ENCODE measurements around the gene RER1. TPM values are rescaled to one million over a fixed set of nuclear protein-coding genes. Genes with fewer than 3 reads are reported as not detected.

Gene RER1
- total RNA-seq, 1 experiment from 2014 or later = 79.8 TPM

DNA sequence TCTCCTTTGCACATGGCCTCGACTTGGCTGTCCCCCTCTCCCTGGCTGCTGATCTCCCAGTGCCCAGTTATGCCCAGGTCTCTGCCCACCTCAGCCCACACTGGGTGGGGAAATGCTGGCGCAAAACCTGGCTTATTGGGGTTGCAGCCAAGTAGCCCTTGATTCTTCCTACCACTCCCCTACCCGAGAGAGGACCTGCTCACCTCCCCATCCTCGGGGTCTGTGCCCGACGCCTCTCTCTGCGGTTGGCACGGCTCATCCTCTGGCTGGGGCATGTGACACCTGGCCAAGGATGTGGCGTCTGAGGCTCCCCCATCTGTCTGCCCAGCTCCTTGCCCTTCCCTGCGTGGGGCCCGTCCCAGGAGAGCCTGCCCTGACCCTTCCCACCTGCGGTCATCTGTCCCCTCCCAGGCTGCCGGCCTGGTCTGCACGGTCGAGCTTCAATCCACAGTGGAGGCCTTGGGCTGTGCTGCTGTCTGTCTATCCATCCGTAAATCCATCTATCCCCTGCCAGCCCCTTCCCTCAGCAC is 27.2 kb downstream of the RER1 start:
- Mint-ChIP-seq H3K4me3 (no peak overlapping the region), H3K36me3 (no peaks in the 10 kb centered on the region), H3K27ac (no peak overlapping the region), H3K4me1 (peaks cover 15% of the 10 kb centered on the region), H3K9me3 (peaks cover 15% of the 10 kb centered on the region), H3K27me3 (ENCODE audit: low read depth) (peaks cover 23% of the 10 kb centered on the region)
- ChIA-PET POLR2A (no interaction called here), CTCF (interaction anchor here (2.1 kb wide), 1 partner anchor 224 kb away, joined by 6 read pairs; the partner anchor contains the start of gene FAAP20)
- TF ChIP-seq ETV6 (CRISPR knock-in tag; IDR thresholded peaks at IDR 0.05) (no peak), ZNF232 (CRISPR knock-in tag; IDR thresholded peaks at IDR 0.05) (no peak), HMGA2 (CRISPR knock-in tag; IDR thresholded peaks at IDR 0.05) (no peak), ZNF423 (CRISPR knock-in tag; IDR thresholded peaks at IDR 0.05) (no peak), NFATC4 (CRISPR knock-in tag; IDR thresholded peaks at IDR 0.05) (no peak), NFYB (CRISPR knock-in tag; conservative IDR thresholded peaks at IDR 0.05; ENCODE audit: low read depth) (no peak), MYBL2 (CRISPR knock-in tag; IDR thresholded peaks at IDR 0.05) (no peak)
- TF ChIP-seq, protein P1, sequence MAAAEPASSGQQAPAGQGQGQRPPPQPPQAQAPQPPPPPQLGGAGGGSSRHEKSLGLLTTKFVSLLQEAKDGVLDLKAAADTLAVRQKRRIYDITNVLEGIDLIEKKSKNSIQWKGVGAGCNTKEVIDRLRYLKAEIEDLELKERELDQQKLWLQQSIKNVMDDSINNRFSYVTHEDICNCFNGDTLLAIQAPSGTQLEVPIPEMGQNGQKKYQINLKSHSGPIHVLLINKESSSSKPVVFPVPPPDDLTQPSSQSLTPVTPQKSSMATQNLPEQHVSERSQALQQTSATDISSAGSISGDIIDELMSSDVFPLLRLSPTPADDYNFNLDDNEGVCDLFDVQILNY (CRISPR knock-in tag; IDR thresholded peaks at IDR 0.05) = no peak
- TF ChIP-seq, protein P2, sequence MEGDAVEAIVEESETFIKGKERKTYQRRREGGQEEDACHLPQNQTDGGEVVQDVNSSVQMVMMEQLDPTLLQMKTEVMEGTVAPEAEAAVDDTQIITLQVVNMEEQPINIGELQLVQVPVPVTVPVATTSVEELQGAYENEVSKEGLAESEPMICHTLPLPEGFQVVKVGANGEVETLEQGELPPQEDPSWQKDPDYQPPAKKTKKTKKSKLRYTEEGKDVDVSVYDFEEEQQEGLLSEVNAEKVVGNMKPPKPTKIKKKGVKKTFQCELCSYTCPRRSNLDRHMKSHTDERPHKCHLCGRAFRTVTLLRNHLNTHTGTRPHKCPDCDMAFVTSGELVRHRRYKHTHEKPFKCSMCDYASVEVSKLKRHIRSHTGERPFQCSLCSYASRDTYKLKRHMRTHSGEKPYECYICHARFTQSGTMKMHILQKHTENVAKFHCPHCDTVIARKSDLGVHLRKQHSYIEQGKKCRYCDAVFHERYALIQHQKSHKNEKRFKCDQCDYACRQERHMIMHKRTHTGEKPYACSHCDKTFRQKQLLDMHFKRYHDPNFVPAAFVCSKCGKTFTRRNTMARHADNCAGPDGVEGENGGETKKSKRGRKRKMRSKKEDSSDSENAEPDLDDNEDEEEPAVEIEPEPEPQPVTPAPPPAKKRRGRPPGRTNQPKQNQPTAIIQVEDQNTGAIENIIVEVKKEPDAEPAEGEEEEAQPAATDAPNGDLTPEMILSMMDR (IDR thresholded peaks at IDR 0.05) = no peak
- TF ChIP-seq, protein P3, sequence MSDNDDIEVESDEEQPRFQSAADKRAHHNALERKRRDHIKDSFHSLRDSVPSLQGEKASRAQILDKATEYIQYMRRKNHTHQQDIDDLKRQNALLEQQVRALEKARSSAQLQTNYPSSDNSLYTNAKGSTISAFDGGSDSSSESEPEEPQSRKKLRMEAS (CRISPR knock-in tag; IDR thresholded peaks at IDR 0.05) = no peak
- DNase-seq (ENCODE audit: low spot score) (no peak), ATAC-seq (no peak)

DNA sequence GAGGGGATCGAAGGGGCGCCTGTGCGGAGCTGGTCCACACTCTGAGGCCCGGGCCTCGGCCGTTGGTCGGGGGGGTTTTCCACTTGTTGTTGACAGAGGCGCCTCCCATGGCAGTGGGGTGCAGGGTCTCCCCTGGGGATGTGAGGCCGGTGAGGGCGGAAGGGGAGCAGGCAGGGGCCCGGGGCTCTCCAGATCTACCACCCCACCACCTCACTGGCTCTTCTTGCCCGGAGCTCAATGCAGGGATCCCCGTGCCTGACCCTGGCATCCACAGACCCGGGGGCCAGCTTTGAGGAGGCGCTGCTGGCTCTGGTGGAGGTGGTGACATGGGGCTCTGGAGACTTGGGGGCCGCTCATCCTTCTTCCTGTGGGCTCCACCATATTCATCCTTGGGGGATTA is 27.8 kb downstream of the RER1 start:
- CTCF ChIA-PET = interaction anchor here (1.2 to 2.1 kb wide), 2 partner anchors 42 to 224 kb away, joined by 3 to 6 read pairs; partner anchors contain the start of gene FAAP20
- ATAC-seq (no peak), DNase-seq (ENCODE audit: low spot score) (no peak)
- H3K9me3 Mint-ChIP-seq = peaks cover 15% of the 10 kb centered on the region
- no peaks in the 10 kb centered on the region for H3K36me3 Mint-ChIP-seq
- peaks cover 9% of the 10 kb centered on the region for H3K4me1 Mint-ChIP-seq
- TF ChIP-seq, protein P4, sequence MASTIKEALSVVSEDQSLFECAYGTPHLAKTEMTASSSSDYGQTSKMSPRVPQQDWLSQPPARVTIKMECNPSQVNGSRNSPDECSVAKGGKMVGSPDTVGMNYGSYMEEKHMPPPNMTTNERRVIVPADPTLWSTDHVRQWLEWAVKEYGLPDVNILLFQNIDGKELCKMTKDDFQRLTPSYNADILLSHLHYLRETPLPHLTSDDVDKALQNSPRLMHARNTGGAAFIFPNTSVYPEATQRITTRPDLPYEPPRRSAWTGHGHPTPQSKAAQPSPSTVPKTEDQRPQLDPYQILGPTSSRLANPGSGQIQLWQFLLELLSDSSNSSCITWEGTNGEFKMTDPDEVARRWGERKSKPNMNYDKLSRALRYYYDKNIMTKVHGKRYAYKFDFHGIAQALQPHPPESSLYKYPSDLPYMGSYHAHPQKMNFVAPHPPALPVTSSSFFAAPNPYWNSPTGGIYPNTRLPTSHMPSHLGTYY (CRISPR knock-in tag; IDR thresholded peaks at IDR 0.05) = no peak
- TF ChIP-seq ATF1 (CRISPR knock-in tag; IDR thresholded peaks at IDR 0.05) (no peak), TCF7 (CRISPR knock-in tag; IDR thresholded peaks at IDR 0.05; ENCODE audit: low read depth) (no peak), ZBTB21 (CRISPR knock-in tag; IDR thresholded peaks at IDR 0.05; ENCODE audit: borderline replicate concordance) (no peak), NR3C1 (CRISPR knock-in tag; conservative IDR thresholded peaks at IDR 0.05; ENCODE audit: low read depth) (no peak), JUN (CRISPR knock-in tag; IDR thresholded peaks at IDR 0.05) (no peak), OVOL2 (CRISPR knock-in tag; IDR thresholded peaks at IDR 0.05; ENCODE audit: borderline replicate concordance) (no peak), ZNF317 (CRISPR knock-in tag; IDR thresholded peaks at IDR 0.05; ENCODE audit: borderline replicate concordance, low read depth) (no peak), ZNF396 (CRISPR knock-in tag; IDR thresholded peaks at IDR 0.05; ENCODE audit: borderline replicate concordance) (no peak), CREB1 (CRISPR knock-in tag; IDR thresholded peaks at IDR 0.05) (no peak)
- TF ChIP-seq, protein P5, sequence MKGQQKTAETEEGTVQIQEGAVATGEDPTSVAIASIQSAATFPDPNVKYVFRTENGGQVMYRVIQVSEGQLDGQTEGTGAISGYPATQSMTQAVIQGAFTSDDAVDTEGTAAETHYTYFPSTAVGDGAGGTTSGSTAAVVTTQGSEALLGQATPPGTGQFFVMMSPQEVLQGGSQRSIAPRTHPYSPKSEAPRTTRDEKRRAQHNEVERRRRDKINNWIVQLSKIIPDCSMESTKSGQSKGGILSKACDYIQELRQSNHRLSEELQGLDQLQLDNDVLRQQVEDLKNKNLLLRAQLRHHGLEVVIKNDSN (CRISPR knock-in tag; IDR thresholded peaks at IDR 0.05) = no peak
- TF ChIP-seq, protein P6, sequence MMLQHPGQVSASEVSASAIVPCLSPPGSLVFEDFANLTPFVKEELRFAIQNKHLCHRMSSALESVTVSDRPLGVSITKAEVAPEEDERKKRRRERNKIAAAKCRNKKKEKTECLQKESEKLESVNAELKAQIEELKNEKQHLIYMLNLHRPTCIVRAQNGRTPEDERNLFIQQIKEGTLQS (CRISPR knock-in tag; conservative IDR thresholded peaks at IDR 0.05) = no peak
- H3K27ac Mint-ChIP-seq = no peak overlapping the region
- POLR2A ChIA-PET = no interaction called here
- no peak overlapping the region for H3K4me3 Mint-ChIP-seq
- peaks cover 24% of the 10 kb centered on the region for H3K27me3 Mint-ChIP-seq (ENCODE audit: low read depth)

All from WTC11 (cell line).